HepG2 (cell line): ENCODE data around the gene ABHD13.

Experiments
- BRCA1 ChIP-seq: sonication (generic); formaldehyde crosslinking; IDR thresholded peaks from 2 replicates; pipeline ENCODE4 v1.4.0; 2020; ENCODE audit warnings: missing genetic modification reagents
- POLR2A ChIP-seq, 2 experiments: IDR thresholded peaks; 2 replicates each; pipeline ENCODE4 v1.6.1; 2011; ENCODE audit warnings: low read depth in 2 of 2, low read length in 2 of 2, mild to moderate bottlenecking in 1 of 2, moderate library complexity in 1 of 2; ENCODE audit not compliant: insufficient read depth in 1 of 2
- RBFOX2 ChIP-seq: fragments of 200-400 bp; formaldehyde crosslinking; IDR thresholded peaks from 2 replicates; pipeline ENCODE4 v1.6.1; 2017; ENCODE audit warnings: low read depth, mild to moderate bottlenecking, low read length
- YY1 ChIP-seq: IDR thresholded peaks from 2 replicates; pipeline ENCODE4 v1.6.1; 2011; ENCODE audit warnings: low read length, low read depth, moderate library complexity, mild to moderate bottlenecking; ENCODE audit not compliant: insufficient read depth, insufficient replicate concordance
- ZBTB1 ChIP-seq: sonication (generic); formaldehyde crosslinking; IDR thresholded peaks from 2 replicates; pipeline ENCODE4 v1.4.0; 2020; ENCODE audit warnings: missing genetic modification reagents, borderline replicate concordance

DNA sequence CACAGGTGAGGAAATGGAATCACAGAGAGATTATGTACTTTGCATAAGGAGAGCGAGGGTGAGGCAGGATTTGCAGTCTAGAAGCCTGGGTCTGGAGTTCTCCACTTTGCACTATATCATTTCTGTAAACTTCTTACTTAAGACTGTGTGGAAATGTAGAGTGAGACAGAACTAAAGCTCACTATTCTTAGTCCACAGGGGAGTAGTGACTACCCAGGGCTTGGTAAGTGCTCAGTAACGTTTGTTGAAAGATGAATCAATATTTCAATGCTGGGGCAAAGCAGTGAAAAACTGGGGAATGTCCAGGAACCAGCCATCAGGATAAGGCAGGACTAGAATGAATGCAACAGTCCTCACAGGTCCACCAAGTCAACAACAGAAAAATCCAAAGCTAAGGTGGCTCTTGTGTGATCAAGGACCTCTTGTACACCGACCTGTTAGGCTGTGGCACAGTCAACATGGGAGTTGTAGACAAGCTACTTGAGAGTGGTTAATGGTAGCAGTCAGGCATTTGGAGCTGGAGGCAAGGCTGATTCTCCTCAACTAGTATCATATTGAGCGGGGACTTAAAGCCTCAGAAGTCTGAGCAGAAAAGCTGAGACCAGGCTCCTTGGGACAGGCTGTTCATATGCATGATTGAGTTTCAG is 50.4 kb downstream of the ABHD13 start:
- TF ChIP-seq POLR2A (IDR thresholded peaks at IDR 0.05; ENCODE audit: insufficient read depth in 1 of 2, low read depth in 2 of 2, low read length in 2 of 2) (no peak), YY1 (no peak), RBFOX2 (no peak), BRCA1 (no peak), ZBTB1 (CRISPR knock-in tag) (no peak)
